ENCODE data around the gene LATS2. TPM values are rescaled to one million over a fixed set of nuclear protein-coding genes. Genes with fewer than 3 reads are reported as not detected.
A peak's percentile ranks its signal among the peaks of the same experiment; 100 is the strongest.
"Not testable (repeated sequence)": the region's sequence is repeated elsewhere in the genome, so short reads cannot be mapped to it uniquely, and the experiment has no call there.

Gene LATS2
- total and polyA plus RNA-seq, 3 donors from 2014 or later, result 35.6 to 40.2 (median 36.5) TPM

GRCh38 chr13:20969182-20969581 is 92.2 kb downstream of the LATS2 start:
- DNase-seq, result no peak
- Histone ChIP-seq H3K4me3 (no peak overlapping the region), H3K36me3 (ENCODE audit: low read depth, missing control alignments) (no peaks in the 10 kb centered on the region), H3K4me1 (no peaks in the 10 kb centered on the region), H3K27me3 (no peaks in the 10 kb centered on the region), H3K9me3 (no peaks in the 10 kb centered on the region), H3K27ac (no peak overlapping the region)
- intact Hi-C loops (cut with DNase I; ENCODE audit: low total_unique reads), result no loop called here
- WGBS, 2 donors, result 76 to 85% methylated on average over 1 of the region's 1 CpG
- no peak for TF ChIP-seq CTCF (IDR thresholded peaks at IDR 0.05)
- TF ChIP-seq POLR2A (IDR thresholded peaks at IDR 0.05), result no peak

- Histone ChIP-seq H3K9me3 (no peaks in the 10 kb centered on the region), H3K36me3 (ENCODE audit: low read depth, missing control alignments) (no peaks in the 10 kb centered on the region), H3K4me3 (no peak overlapping the region), H3K4me1 (no peaks in the 10 kb centered on the region), H3K27me3 (no peaks in the 10 kb centered on the region), H3K27ac (no peak overlapping the region)
- DNase-seq, result no peak
- intact Hi-C loops (cut with DNase I; ENCODE audit: low total_unique reads), result no loop called here
- TF ChIP-seq POLR2A (IDR thresholded peaks at IDR 0.05), result no peak
- no peak for TF ChIP-seq CTCF (IDR thresholded peaks at IDR 0.05)
- 76 to 84% methylated on average over 2 of the region's 2 CpGs for WGBS, 2 donors
Measured at GRCh38 chr13:20968745-20969144, 92.6 kb downstream of the LATS2 start.

GRCh38 chr13:20967340-20967739 is 94.0 kb downstream of the LATS2 start:
- Histone ChIP-seq H3K27ac (no peak overlapping the region), H3K36me3 (ENCODE audit: low read depth, missing control alignments) (no peaks in the 10 kb centered on the region), H3K27me3 (no peaks in the 10 kb centered on the region), H3K4me3 (no peak overlapping the region), H3K4me1 (no peaks in the 10 kb centered on the region), H3K9me3 (no peaks in the 10 kb centered on the region)
- intact Hi-C loops (cut with DNase I; ENCODE audit: low total_unique reads), result no loop called here
- DNase-seq, result no peak
- 67 to 78% methylated on average over 5 of the region's 5 CpGs for WGBS, 2 donors
- TF ChIP-seq POLR2A (IDR thresholded peaks at IDR 0.05) (no peak), CTCF (IDR thresholded peaks at IDR 0.05) (no peak)

- 85 to 96% methylated on average over 3 of the region's 3 CpGs for WGBS, 2 donors
- DNase-seq, result no peak
- TF ChIP-seq CTCF (IDR thresholded peaks at IDR 0.05) (no peak), POLR2A (IDR thresholded peaks at IDR 0.05) (no peak)
Measured at GRCh38 chr13:20964904-20965303, 96.5 kb downstream of the LATS2 start.

GRCh38 chr13:20961663-20962062 is 99.7 kb downstream of the LATS2 start:
- H3K4me1 ChIP-seq; H3K27ac ChIP-seq; H3K4me3 ChIP-seq; intact Hi-C loops (cut with DNase I; ENCODE audit: low total_unique reads); H3K9me3 ChIP-seq; H3K27me3 ChIP-seq; H3K36me3 ChIP-seq (ENCODE audit: low read depth, missing control alignments): not testable (repeated sequence)
- WGBS, 2 donors, result 67% methylated on average over 10 of the region's 10 CpGs; no CpG with 5 or more reads in 1 of the 2 donors
- peak; percentile 27 for DNase-seq

More at GRCh38 chr13:20964904-20965303, 96.5 kb downstream of the LATS2 start:
- intact Hi-C loops (cut with DNase I; ENCODE audit: low total_unique reads), result no loop called here
- Histone ChIP-seq H3K4me1 (no peaks in the 10 kb centered on the region), H3K9me3 (no peaks in the 10 kb centered on the region), H3K4me3 (no peak overlapping the region), H3K27ac (no peak overlapping the region), H3K36me3 (ENCODE audit: low read depth, missing control alignments) (no peaks in the 10 kb centered on the region), H3K27me3 (no peaks in the 10 kb centered on the region)

All from testis (tissue), 3 donors.